Glutamatergic neuron (in vitro differentiated cells): ENCODE data around the gene HMGCL. TPM values are rescaled to one million over a fixed set of nuclear protein-coding genes. Genes with fewer than 3 reads are reported as not detected.
"Not testable (repeated sequence)": the region's sequence is repeated elsewhere in the genome, so short reads cannot be mapped to it uniquely, and the experiment has no call there.

Experiments used
- DNase-seq: peaks from one replicate; pipeline ENCODE4 v3.0.0; 2022
- H3K27ac Mint-ChIP-seq: one replicate; pipeline ENCODE4 v1.8.0; 2020; ENCODE audit warnings: mild to moderate bottlenecking, mixed read lengths, inconsistent platforms; ENCODE audit not compliant: unreplicated experiment
- H3K27me3 Mint-ChIP-seq: one replicate; pipeline ENCODE4 v1.8.0; 2020; ENCODE audit warnings: mild to moderate bottlenecking, moderate library complexity, mixed read lengths, inconsistent platforms; ENCODE audit not compliant: unreplicated experiment
- H3K36me3 Mint-ChIP-seq: one replicate; pipeline ENCODE4 v1.8.0; 2020; ENCODE audit warnings: mild to moderate bottlenecking, mixed read lengths, inconsistent platforms; ENCODE audit not compliant: unreplicated experiment
- H3K4me1 Mint-ChIP-seq: one replicate; pipeline ENCODE4 v1.8.0; 2020; ENCODE audit warnings: mild to moderate bottlenecking, low read depth, mixed read lengths, inconsistent platforms; ENCODE audit not compliant: unreplicated experiment
- H3K4me3 Mint-ChIP-seq: one replicate; pipeline ENCODE4 v1.8.0; 2020; ENCODE audit warnings: mild to moderate bottlenecking, mixed read lengths, inconsistent platforms; ENCODE audit not compliant: unreplicated experiment
- H3K9me3 Mint-ChIP-seq: one replicate; pipeline ENCODE4 v1.8.0; 2020; ENCODE audit warnings: mild to moderate bottlenecking, moderate library complexity, mixed read lengths, inconsistent platforms; ENCODE audit not compliant: unreplicated experiment
- CTCF ChIP-seq: fragments of 200-600 bp; sonication (generic); IDR thresholded peaks from one replicate; pipeline ENCODE4 v1.5.0; 2021; ENCODE audit not compliant: partially characterized antibody, unreplicated experiment
- total RNA-seq: library from RNA; stranded (reverse); fragmentation: NEBNext Ultra II Directional; extraction: Animal tissue kit (Norgen Biotek cat#: 25700); gene quantifications from one replicate; pipeline ENCODE4 v1.2.1, GENCODE V29; 2021; ENCODE audit not compliant: unreplicated experiment

Gene HMGCL
- total RNA-seq, 1 donor from 2014 or later: 19.4 TPM

DNA sequence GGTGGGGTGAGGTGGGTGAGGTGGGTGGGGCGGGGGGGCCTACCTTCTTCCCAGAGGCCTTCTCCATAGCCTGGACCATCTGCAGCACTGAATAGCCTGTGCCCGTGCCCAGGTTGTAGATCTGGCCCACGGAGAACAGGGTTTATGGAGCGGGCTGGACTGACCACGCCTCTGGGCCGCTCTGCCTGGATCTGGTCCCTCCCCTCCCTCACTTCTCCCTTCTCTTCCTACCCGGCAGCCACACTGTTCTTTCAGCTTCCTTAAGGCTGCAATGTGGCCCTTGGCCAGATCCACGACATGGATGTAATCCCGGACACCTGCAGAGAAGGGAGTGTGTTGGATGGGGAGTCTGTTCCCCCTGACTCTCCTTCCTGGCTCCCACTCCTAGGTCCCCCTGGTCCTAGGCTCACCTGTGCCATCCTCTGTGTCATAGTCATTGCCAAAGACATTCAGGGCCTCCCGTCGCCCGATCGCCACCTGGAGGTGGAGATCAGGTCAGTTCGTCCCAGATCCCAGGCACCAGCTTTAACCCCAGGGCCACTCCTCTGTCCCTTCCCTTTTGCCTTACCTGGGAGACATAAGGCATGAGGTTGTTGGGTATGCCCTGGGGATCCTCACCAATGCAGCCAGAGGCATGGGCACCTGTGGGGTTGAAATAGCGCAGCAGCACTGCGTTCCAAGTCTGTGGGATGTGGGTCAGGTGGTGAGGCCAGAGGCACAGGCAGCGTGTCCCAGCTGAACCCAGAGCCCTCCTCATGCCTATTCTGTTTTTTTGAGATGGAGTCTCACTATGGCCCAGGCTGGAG, 28.6 kb downstream of the HMGCL start:
- Mint-ChIP-seq H3K36me3 (no peaks in the 10 kb centered on the region), H3K9me3 (peaks cover 8% of the 10 kb centered on the region), H3K4me3 (no peak overlapping the region), H3K27ac (no peak overlapping the region), H3K4me1 (peaks cover 2% of the 10 kb centered on the region), H3K27me3 (peaks cover 1% of the 10 kb centered on the region)
- DNase-seq: no peak
- no peak for TF ChIP-seq CTCF

- DNase-seq: no peak
- H3K9me3 Mint-ChIP-seq: peaks cover 6% of the 10 kb centered on the region
- H3K4me3 Mint-ChIP-seq: no peak overlapping the region
- H3K27me3 Mint-ChIP-seq: peaks cover 1% of the 10 kb centered on the region
- no peaks in the 10 kb centered on the region for H3K36me3 Mint-ChIP-seq
- H3K4me1 Mint-ChIP-seq: no peaks in the 10 kb centered on the region
- no peak for TF ChIP-seq CTCF
- no peak overlapping the region for H3K27ac Mint-ChIP-seq
These were observed 29.4 kb downstream of the HMGCL start for GRCh38 chr1:23795676-23796465.

DNA sequence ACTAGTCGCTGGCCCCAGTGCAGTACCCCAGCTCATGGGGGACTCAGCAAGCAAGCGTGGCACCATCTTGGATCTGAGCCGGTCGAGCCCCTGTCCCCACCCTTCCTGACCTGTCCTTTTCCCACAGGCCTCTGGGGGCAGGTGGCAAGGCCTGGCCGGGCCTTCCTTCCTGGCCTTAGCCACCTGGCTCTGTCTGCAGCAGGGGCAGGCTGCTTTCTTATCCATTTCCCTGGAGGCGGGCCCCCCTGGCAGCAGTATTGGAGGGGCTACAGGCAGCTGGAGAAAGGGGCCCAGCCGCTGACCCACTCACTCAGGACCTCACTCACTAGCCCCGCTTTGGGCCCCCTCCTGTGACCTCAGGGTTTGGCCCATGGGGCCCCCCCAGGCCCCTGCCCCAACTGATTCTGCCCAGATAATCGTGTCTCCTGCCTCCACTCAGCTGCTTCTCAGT, 30.5 kb downstream of the HMGCL start:
- H3K36me3 Mint-ChIP-seq, H3K27ac Mint-ChIP-seq, DNase-seq, H3K4me1 Mint-ChIP-seq, H3K9me3 Mint-ChIP-seq, H3K4me3 Mint-ChIP-seq, H3K27me3 Mint-ChIP-seq: not testable (repeated sequence)

GRCh38 chr1:23793861-23794731, 31.1 kb downstream of the HMGCL start:
- H3K4me3 Mint-ChIP-seq: no peak overlapping the region
- no peak for TF ChIP-seq CTCF
- no peaks in the 10 kb centered on the region for H3K4me1 Mint-ChIP-seq
- no peak overlapping the region for H3K27ac Mint-ChIP-seq
- H3K9me3 Mint-ChIP-seq: peaks cover 6% of the 10 kb centered on the region
- peaks cover 5% of the 10 kb centered on the region for H3K27me3 Mint-ChIP-seq
- no peaks in the 10 kb centered on the region for H3K36me3 Mint-ChIP-seq
- DNase-seq: no peak
